Small intestine (tissue), 7 donors: ENCODE data around the gene EHF. TPM values are rescaled to one million over a fixed set of nuclear protein-coding genes. Genes with fewer than 3 reads are reported as not detected.

Source experiments
- DNase-seq, 2 donors: peaks; one replicate each; pipeline versions ENCODE4 v3.0.0 to v3.0.0-alpha.2; 2013
- FAIRE-seq: peaks from 2 replicates; lab custom pipeline; 2012; peaks lifted over from hg19 to GRCh38; lab: Jason Lieb, UNC
- H3K27ac ChIP-seq, 3 donors: one replicate each; pipeline ENCODE4 v1.5.1; 2013; ENCODE audit warnings: low read length in 2 of 3, mild to moderate bottlenecking in 2 of 3, control low read depth in 1 of 3, inconsistent platforms in 1 of 3, low read depth in 1 of 3, moderate library complexity in 1 of 3
- H3K27me3 ChIP-seq, 3 donors: one replicate each; pipeline ENCODE4 v1.6.1; 2013; ENCODE audit warnings: low read length in 3 of 3, inconsistent platforms in 1 of 3; ENCODE audit not compliant: control insufficient read depth in 3 of 3, insufficient read depth in 3 of 3
- H3K36me3 ChIP-seq, 3 donors: one replicate each; pipeline ENCODE4 v1.6.1; 2013; ENCODE audit warnings: low read length in 3 of 3, inconsistent platforms in 1 of 3, low read depth in 1 of 3, mild to moderate bottlenecking in 1 of 3, moderate library complexity in 1 of 3; ENCODE audit not compliant: control insufficient read depth in 3 of 3, insufficient read depth in 2 of 3
- H3K4me1 ChIP-seq, 3 donors: one replicate each; pipeline ENCODE4 v1.6.1; 2013; ENCODE audit warnings: low read length in 2 of 3, inconsistent platforms in 1 of 3, low read depth in 1 of 3, mild to moderate bottlenecking in 1 of 3, moderate library complexity in 1 of 3; ENCODE audit not compliant: control insufficient read depth in 3 of 3, insufficient read depth in 2 of 3
- H3K4me3 ChIP-seq, 3 donors: one replicate each; pipeline ENCODE4 v1.5.1; 2013; ENCODE audit warnings: low read length in 3 of 3, control low read depth in 1 of 3, inconsistent platforms in 1 of 3, low read depth in 1 of 3, mild to moderate bottlenecking in 1 of 3, moderate library complexity in 1 of 3
- H3K9me3 ChIP-seq, 2 donors: one replicate each; pipeline ENCODE4 v1.6.1; 2013; ENCODE audit warnings: low read depth in 1 of 2, low read length in 1 of 2; ENCODE audit not compliant: control insufficient read depth in 2 of 2, insufficient read depth in 1 of 2
- WGBS, 3 donors: extraction: QIAGEN DNeasy Blood & Tissue Kit; methylation state at CpG; one replicate each; pipeline ENCODE4 v1.1.7; 2013; 5-methylcytosine and 5-hydroxymethylcytosine counted together
- polyA plus RNA-seq, 4 donors: library from polyadenylated mRNA; stranded (reverse) in 3 of 4; unstranded in 1 of 4; fragments of 200-250 nt in 3 of 4; fragments of 120-200 nt in 1 of 4; gene quantifications; one replicate each; pipeline versions ENCODE4 v1.2.1 to v1.2.3, GENCODE V29; 2013
- donor health status: healthy with polysubstance abuse.
- donor health status: control.
- donor health status: control.
- donor health status: Bipolar disorder and iron deficiency.
- donor health status: healthy.

The EHF gene
- polyA plus RNA-seq, 4 donors = 7.3 to 54.1 (median 26.2) TPM

GRCh38 chr11:34671946-34672345, 51.1 kb downstream of the EHF start:
- no peaks in the 10 kb centered on the region for H3K9me3 ChIP-seq
- no peak overlapping the region for H3K4me3 ChIP-seq
- DNase-seq (no peak), FAIRE-seq (no peak)
- H3K36me3 ChIP-seq = no peaks in the 10 kb centered on the region
- H3K27ac ChIP-seq = no peak overlapping the region
- H3K27me3 ChIP-seq = no peaks in the 10 kb centered on the region
- 74 to 95% (median 89%) methylated on average over 1 of the region's 1 CpG for WGBS, 3 donors
- no peaks in the 10 kb centered on the region for H3K4me1 ChIP-seq

- DNase-seq (no peak), FAIRE-seq (no peak)
- Histone ChIP-seq H3K27ac (no peak overlapping the region), H3K4me3 (no peak overlapping the region), H3K36me3 (no peaks in the 10 kb centered on the region), H3K4me1 (no peaks in the 10 kb centered on the region), H3K9me3 (no peaks in the 10 kb centered on the region), H3K27me3 (no peaks in the 10 kb centered on the region)
- WGBS, 3 donors = 13 to 94% (median 52%) methylated on average over 1 of the region's 1 CpG
Observed at GRCh38 chr11:34674038-34674437, 53.1 kb downstream of the EHF start.

DNA sequence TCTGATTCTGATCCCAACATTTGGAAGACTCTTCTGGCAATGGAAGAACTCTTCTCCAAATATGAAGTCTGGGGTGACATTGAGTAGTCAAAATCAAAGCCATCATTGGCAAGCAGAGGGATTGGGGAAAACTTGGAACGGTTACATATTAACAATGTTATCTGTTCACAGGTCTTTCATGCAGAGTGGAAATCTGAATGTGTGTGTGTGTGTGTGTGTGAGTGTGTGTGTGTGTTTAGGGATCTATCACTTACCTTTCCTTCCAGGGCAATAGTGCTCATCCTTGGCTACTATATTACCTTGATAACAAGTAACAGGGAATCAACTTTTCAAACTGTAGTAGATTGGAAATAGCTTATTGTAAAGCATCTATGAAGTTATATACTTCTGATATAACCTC, 55.3 kb downstream of the EHF start:
- DNase-seq (peak in 1 of 2 donors; percentile 13), FAIRE-seq (no peak)
- no peak overlapping the region for H3K4me3 ChIP-seq
- H3K4me1 ChIP-seq = no peaks in the 10 kb centered on the region
- H3K27ac ChIP-seq = no peak overlapping the region
- no peaks in the 10 kb centered on the region for H3K9me3 ChIP-seq
- H3K36me3 ChIP-seq = no peaks in the 10 kb centered on the region
- H3K27me3 ChIP-seq = no peaks in the 10 kb centered on the region
- 35 to 58% (median 39%) methylated on average over 1 of the region's 1 CpG for WGBS, 3 donors

GRCh38 chr11:34679681-34680080, 58.8 kb downstream of the EHF start:
- 78 to 100% (median 93%) methylated on average over 1 of the region's 1 CpG for WGBS, 3 donors
- Histone ChIP-seq H3K27ac (no peak overlapping the region), H3K4me1 (no peaks in the 10 kb centered on the region), H3K27me3 (no peaks in the 10 kb centered on the region), H3K9me3 (no peaks in the 10 kb centered on the region), H3K4me3 (no peak overlapping the region), H3K36me3 (no peaks in the 10 kb centered on the region)
- DNase-seq (no peak), FAIRE-seq (no peak)

GRCh38 chr11:34680206-34680605, 59.3 kb downstream of the EHF start:
- no peaks in the 10 kb centered on the region for H3K9me3 ChIP-seq
- no peaks in the 10 kb centered on the region for H3K4me1 ChIP-seq
- H3K27ac ChIP-seq = no peak overlapping the region
- H3K4me3 ChIP-seq = no peak overlapping the region
- 79 to 93% (median 79%) methylated on average over 1 of the region's 1 CpG for WGBS, 3 donors
- H3K36me3 ChIP-seq = no peaks in the 10 kb centered on the region
- H3K27me3 ChIP-seq = no peaks in the 10 kb centered on the region
- DNase-seq (no peak), FAIRE-seq (no peak)

- no peaks in the 10 kb centered on the region for H3K9me3 ChIP-seq
- FAIRE-seq (no peak), DNase-seq (no peak)
- H3K36me3 ChIP-seq = no peaks in the 10 kb centered on the region
- WGBS, 3 donors = 91 to 95% (median 95%) methylated on average over 5 of the region's 5 CpGs
- no peak overlapping the region for H3K27ac ChIP-seq
- H3K27me3 ChIP-seq = no peaks in the 10 kb centered on the region
- H3K4me3 ChIP-seq = no peak overlapping the region
- H3K4me1 ChIP-seq = no peaks in the 10 kb centered on the region
Observed at GRCh38 chr11:34680918-34681586, 60.2 kb downstream of the EHF start.

DNA sequence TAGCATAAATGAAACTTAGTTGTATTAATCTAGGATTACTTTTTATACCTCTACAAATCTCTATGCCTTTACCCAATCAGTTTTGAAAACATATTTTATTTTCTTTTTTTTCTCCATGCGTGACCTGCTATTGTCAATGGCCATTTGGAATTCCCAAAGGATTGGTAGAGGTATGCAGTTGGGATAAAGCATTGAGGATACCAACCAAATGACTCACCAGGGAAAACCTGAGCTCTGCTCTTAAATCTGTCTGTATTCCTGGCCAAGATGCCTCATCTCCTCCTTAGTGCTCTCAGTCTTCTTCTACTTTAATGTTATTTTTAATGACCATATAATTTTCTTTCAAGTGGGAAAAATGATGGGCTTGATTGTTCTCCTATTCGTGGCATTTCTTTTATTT, 61.9 kb downstream of the EHF start:
- FAIRE-seq = no peak
- Histone ChIP-seq H3K27ac (no peak overlapping the region), H3K4me3 (no peak overlapping the region), H3K36me3 (no peaks in the 10 kb centered on the region), H3K27me3 (no peaks in the 10 kb centered on the region), H3K4me1 (no peaks in the 10 kb centered on the region), H3K9me3 (no peaks in the 10 kb centered on the region)
- DNase-seq = no peak
- 83 to 86% (median 86%) methylated on average over 2 of the region's 2 CpGs for WGBS, 3 donors

- Histone ChIP-seq H3K9me3 (no peaks in the 10 kb centered on the region), H3K36me3 (no peaks in the 10 kb centered on the region), H3K27me3 (no peaks in the 10 kb centered on the region), H3K27ac (no peak overlapping the region), H3K4me1 (no peaks in the 10 kb centered on the region), H3K4me3 (no peak overlapping the region)
- 91 to 97% (median 95%) methylated on average over 1 of the region's 1 CpG for WGBS, 3 donors
- DNase-seq (no peak), FAIRE-seq (no peak)
Observed at GRCh38 chr11:34683396-34683795, 62.5 kb downstream of the EHF start.

- DNase-seq (no peak), FAIRE-seq (no peak)
- H3K4me3 ChIP-seq = no peak overlapping the region
- H3K36me3 ChIP-seq = no peaks in the 10 kb centered on the region
- H3K27ac ChIP-seq = no peak overlapping the region
- H3K27me3 ChIP-seq = no peaks in the 10 kb centered on the region
- WGBS, 3 donors = 97 to 99% (median 97%) methylated on average over 2 of the region's 2 CpGs
- no peaks in the 10 kb centered on the region for H3K9me3 ChIP-seq
- H3K4me1 ChIP-seq = no peaks in the 10 kb centered on the region
Observed at GRCh38 chr11:34685864-34686263, 65.0 kb downstream of the EHF start.
